Neural cell (in vitro differentiated cells): ENCODE measurements around the gene OR13G1. TPM values are rescaled to one million over a fixed set of nuclear protein-coding genes. Genes with fewer than 3 reads are reported as not detected.

Experiments
- polyA plus RNA-seq: library from polyadenylated mRNA; depleted of rRNA; stranded (reverse); fragments of >200 nt; gene quantifications from 2 replicates; pipeline ENCODE4 v1.2.3, GENCODE V29; 2014

Gene OR13G1
- polyA plus RNA-seq, 1 donor from 2014 or later = not detected

Other genes with a start within 250 kb of the OR13G1 start
- gene OR2B11, start 221.6 kb downstream of the OR13G1 start, polyA plus RNA-seq = not detected in 2 replicates
- gene OR2C3, start 143.3 kb downstream of the OR13G1 start, polyA plus RNA-seq = not detected in 2 replicates
- not detected in 2 replicates for gene GCSAML, start 130.6 kb downstream of the OR13G1 start, polyA plus RNA-seq
- gene OR2G2, start 91.4 kb downstream of the OR13G1 start, polyA plus RNA-seq = not detected in 2 replicates
- not detected in 2 replicates for gene OR2G3, start 74.2 kb downstream of the OR13G1 start, polyA plus RNA-seq
- gene OR6F1, start 36.9 kb upstream of the OR13G1 start, polyA plus RNA-seq = not detected in 2 replicates
- gene OR14K1, start 58.9 kb upstream of the OR13G1 start, polyA plus RNA-seq = not detected in 2 replicates
- not detected in 2 replicates for gene OR14A2, start 68.4 kb upstream of the OR13G1 start, polyA plus RNA-seq
- gene OR1C1, start 80.8 kb upstream of the OR13G1 start, polyA plus RNA-seq = not detected in 2 replicates
- not detected in 2 replicates for gene OR14A16, start 144.4 kb upstream of the OR13G1 start, polyA plus RNA-seq
- not detected in 2 replicates for gene OR11L1, start 162.2 kb upstream of the OR13G1 start, polyA plus RNA-seq
- gene TRIM58, start 177.4 kb upstream of the OR13G1 start, polyA plus RNA-seq = 0.12 and 0.26 TPM in 2 replicates
- gene OR2W3, start 215.8 kb upstream of the OR13G1 start, polyA plus RNA-seq = 1.1 TPM in 1 of 2 replicates, not detected in the other
- gene OR2T8, start 240.5 kb upstream of the OR13G1 start, polyA plus RNA-seq = not detected in 2 replicates
- not detected in 2 replicates for gene OR2AJ1, start 245.2 kb upstream of the OR13G1 start, polyA plus RNA-seq